NCI-H2171 treated with DMSO at 0.1 percent for 48 hours (cell line): ENCODE measurements around the gene ITSN2.

Experiments
- DNase-seq: peaks from one replicate; lab custom pipeline; 2025; lab: John Stamatoyannopoulos, UW

ITSN2 gene

DNA sequence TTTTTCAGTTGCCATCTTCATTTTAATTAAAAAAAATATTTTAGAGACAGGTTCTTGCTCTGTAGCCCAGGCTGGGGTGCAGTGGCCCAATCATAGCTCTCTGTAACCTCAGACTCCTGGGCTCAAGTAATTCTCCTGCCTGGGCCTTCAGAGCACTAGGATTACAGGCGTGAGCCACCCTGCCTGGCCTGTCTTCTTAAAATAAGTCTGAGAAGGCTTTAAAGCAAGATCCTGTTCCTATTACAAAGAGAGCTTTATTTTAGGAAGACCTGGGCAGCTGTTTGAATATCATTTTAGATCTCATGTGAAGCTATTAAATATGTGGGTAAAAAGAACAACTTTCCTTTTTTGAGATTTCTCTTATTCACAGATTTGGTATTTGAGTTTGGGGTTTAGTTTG lies 184.0 kb downstream of the ITSN2 start:
- DNase-seq, result no peak

DNA sequence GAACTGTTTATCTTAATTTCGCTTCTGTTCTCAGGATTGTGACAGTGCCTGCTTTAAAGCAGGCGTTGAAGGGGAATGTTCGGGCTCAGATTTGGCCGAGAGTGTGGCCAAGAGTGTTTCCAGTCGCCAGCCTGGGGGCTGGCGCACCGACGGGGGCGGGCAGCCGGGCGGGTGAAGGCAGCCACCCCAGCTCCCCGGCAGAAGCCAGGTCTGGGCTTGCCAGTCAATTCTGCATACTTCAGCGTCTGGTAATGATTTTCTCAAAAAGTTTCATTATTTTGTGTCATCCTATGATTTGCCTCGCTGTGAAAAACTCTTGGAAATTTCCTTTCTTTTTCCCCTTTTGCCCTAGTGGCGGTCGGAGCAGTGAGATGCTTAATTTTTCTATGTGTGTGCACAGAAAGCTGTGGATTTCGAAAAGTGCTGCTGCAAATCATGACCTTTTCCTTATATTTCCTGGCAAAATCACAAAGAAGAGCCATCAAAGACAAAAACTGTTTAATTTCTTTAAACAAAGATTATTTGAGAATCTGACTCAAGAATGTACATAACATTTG lies 184.6 kb downstream of the ITSN2 start:
- DNase-seq, result no peak

DNA sequence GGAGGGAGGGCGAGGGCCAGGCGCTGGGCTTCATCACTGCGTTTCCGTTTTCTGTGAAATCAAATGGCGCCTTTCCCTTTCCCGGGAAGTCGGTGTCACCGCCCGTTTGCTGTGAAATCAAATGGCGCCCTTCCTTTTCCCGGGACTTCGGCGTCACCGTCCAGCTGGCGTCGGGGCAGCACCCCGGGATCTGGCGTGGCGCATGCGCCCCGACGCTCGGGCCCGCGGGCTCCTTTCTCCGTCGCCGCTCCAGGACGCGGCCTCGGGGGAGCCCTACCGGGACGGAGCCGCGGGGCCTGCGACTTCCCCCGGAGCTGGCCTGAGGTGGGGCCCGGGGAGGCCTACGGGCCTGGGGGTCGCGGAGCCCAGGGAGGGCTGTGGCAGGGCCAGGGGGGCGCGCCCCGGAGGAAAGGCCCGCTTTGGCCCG lies 185.5 kb downstream of the ITSN2 start, which contains the start of gene FAM228A:
Gene FAM228A (plus strand): TSS at position 203 of the 427 bp plus-strand sequence. CDS start 428 bp downstream, outside the sequence.
- DNase-seq, result no peak

DNA sequence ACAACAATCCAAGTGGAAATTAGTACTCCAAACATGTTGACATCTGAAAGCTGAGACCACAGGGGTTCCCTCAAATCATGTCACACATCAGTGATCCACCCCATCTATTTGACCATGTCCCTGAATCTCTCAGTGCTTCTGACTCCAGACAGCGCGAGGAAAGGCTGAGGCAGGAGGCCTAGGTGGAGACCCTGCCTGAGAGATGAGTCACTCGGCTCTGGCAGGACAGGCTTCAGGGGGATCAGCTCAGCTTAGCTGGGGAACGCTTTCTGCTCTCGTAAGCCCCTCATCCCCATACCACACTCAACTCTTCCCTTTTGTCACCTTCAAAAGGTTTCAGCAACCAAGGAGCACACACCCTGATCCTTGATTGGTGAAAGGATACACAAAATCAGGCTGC lies 191.3 kb downstream of the ITSN2 start:
- DNase-seq, result no peak

DNA sequence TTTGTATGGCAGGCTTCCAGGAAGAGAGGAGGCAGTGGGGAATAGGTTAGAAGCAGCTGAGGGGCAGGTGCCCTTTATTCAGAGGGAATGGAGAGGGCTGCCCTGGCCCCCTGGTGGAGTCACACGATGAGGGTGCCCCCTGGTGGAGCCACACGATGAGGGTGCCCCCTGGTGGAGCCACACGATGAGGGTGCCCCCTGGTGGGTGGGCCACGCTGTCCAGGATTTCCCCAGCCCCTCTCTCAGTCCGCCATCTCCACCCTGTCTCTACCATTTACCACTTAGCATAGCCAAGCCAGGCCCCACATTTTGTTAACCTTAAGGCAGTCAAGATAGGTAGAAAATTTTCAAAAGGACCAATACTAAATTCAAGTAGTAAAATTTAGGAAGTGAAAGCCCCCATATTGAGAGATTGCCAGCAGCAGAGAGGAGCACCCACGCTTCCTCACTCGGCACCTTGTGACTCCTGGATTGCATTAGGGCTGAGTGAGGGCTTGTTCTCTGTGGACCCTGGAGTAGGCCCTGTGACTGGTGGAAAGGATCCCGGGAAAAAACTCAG lies 195.8 kb downstream of the ITSN2 start:
- peak; percentile 21 for DNase-seq

DNA sequence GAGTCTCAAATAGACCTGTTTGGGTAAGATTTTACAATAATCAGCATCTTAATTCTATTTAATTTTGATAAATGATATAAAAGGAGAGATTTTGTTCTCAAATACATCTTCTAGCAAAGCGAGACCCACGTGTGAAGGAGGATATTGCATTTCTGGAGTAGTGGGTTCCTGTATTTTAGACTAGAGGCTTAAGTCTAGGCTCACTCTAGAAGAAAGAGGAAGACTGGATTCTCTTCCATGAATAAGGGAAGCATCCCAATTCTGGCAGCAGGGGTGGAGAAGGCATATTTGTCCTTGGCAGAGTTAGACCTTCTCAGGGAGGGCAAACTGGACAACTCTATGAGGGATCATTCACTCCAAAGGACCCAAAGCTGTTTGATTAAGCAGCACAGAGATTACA lies 196.7 kb downstream of the ITSN2 start:
- DNase-seq, result no peak

DNA sequence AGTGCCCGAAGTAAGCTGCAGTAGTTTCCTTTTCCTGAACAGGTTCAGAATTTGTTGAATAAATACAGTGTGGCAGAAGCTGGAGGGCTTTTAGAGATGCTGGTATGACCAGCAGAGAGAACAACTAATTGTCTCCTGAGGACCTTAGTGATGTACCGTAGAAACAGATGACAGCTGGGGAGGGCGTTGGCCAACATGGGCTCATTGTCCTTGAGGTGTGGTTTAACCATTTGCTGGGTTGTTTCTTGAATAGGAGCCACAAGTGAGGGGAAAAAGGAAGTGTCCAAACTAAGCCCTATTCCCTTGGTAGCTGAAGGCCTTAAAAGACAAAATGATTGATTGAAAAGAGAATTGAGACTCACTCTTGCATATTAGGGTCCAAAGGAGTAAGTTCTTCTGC lies 197.2 kb downstream of the ITSN2 start:
- no peak for DNase-seq

DNA sequence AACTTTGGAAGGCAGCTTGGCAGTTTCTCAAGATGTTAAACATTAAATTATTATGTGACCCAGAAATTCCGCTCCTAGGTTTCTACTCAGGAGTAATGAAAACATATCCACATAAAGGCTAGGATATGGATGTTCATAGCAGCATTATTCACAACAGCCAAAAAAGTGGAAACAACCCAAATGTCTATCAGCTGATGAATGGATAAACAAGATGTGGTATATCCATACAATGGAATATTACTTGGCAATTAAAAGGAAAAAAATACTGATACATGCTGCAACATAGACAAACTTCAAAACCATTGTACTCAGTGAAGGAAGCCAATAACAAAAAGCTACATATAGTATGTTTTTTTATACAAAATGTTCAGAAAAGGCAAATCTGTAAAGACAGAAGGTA lies 197.8 kb downstream of the ITSN2 start:
- DNase-seq, result no peak

DNA sequence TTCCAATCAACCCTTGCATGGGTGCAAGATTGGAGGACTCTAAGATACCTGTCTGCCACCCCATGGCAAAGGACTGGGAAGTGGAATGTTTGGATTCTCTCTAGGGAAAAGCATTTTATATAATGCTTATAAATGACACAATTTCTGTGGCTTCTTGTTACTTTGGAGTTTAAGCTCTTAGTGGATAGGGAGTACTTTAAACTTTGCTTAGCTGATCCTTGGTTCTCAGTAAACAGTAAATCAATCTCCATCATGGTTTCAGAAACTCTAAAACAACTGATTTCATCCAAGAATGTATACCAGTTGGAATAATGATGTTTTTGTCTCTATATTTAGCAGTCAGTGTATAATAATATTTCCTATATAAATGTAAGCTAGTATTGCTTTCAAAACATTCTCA lies 199.6 kb downstream of the ITSN2 start:
- no peak for DNase-seq

DNA sequence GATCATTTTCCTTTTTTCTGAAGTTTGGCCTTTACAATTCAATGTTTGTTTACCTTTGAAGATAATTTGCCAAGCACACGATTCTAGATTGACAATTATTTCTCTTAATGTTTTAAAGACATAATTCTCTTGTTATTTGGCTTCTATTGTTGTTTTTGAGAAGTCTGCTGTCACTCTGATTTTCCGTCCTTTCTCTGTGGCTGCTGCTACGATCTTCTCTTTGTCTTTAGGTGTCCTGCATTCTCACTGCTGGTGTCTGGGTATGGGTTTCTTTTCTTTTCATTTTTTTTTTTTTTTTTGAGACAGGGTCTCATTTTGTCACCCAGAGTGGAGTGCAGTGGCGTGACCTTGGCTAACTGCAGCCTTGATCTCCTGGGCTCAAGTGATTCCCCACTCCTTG lies 200.6 kb downstream of the ITSN2 start:
- DNase-seq, result no peak

DNA sequence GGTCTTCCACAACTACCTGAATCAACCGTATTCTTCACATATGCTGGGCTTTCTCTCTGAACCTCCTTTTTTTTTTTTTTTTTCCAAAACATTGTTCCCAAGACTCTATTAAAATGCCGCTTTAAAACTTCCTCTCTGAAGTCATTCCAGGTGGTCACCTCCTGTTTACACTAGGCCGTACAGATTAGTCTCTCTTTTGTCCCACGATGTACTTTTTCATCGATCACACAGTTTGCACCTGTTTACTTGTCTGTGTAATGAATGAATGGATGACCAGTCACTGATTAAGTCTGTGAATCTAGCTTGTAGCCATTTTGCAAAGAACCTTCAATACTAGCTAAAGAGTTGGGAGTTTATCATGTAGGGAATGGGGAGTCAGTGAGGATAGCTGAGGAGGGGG lies 202.2 kb downstream of the ITSN2 start:
- no peak for DNase-seq

DNA sequence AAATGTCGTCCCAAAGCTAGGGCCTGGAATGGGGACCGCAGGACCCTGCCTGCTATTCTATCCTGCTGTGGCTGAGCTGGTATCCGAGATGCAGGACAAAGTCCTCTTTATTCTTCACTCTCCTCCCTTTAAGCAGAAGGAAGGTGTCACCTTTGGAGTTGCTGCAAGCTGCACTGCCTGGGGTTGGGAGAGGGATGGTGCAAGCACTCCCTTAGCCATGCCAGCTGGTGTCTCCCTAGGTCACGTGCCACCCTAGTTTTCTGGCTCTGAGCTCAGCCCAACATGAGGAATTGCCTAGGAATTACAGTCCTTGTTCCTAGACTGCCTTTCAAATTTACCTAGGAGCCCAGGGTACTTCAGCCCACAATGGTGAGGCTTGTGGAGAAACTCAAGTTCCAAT lies 206.9 kb downstream of the ITSN2 start:
- no peak for DNase-seq
